HG02759 (cell line): ENCODE measurements around the gene TRAF4.
"Not testable (repeated sequence)": the region's sequence is repeated elsewhere in the genome, so short reads cannot be mapped to it uniquely, and the experiment has no call there.

Experiments used
- ATAC-seq: cut with Tn5 transposase; IDR thresholded peaks from one replicate; pipeline ENCODE4 v1.9.1; 2021; ENCODE audit warnings: mild to moderate bottlenecking, moderate library complexity; ENCODE audit not compliant: unreplicated experiment

TRAF4 gene

GRCh38 chr17:28777178-28777577 is 33.4 kb downstream of the TRAF4 start:
- no peak for ATAC-seq

- not testable (repeated sequence) for ATAC-seq
Observed at GRCh38 chr17:28779601-28780000, 35.8 kb downstream of the TRAF4 start.

GRCh38 chr17:28783161-28783560 is 39.4 kb downstream of the TRAF4 start:
- no peak for ATAC-seq

- no peak for ATAC-seq
Observed at GRCh38 chr17:28788100-28788499, 44.3 kb downstream of the TRAF4 start.

- ATAC-seq: no peak
Observed at GRCh38 chr17:28792877-28793661, 49.3 kb downstream of the TRAF4 start.

GRCh38 chr17:28794846-28795441 is 51.1 kb downstream of the TRAF4 start:
- ATAC-seq: not testable (repeated sequence)

- ATAC-seq: no peak
Observed at GRCh38 chr17:28796062-28796461, 52.3 kb downstream of the TRAF4 start.
